ENCODE measurements around the gene PHLDA2. TPM values are rescaled to one million over a fixed set of nuclear protein-coding genes. Genes with fewer than 3 reads are reported as not detected.
A peak's percentile ranks its signal among the peaks of the same experiment; 100 is the strongest.

Gene PHLDA2
- total and polyA plus RNA-seq, 2 experiments from 2014 or later, result 11.7 to 66.0 TPM

- H2AFZ ChIP-seq, result no peak overlapping the region
- H3K79me2 ChIP-seq (ENCODE audit: insufficient read depth), result peaks cover 37% of the 10 kb centered on the region; the same call in 1 of the 2 replicates
- H3K9ac ChIP-seq, result no peak overlapping the region
- in situ Hi-C loops (cut with MboI), result no loop called here
- peaks cover 29% of the 10 kb centered on the region for H3K4me1 ChIP-seq (ENCODE audit: insufficient read depth)
- peak overlapping the region; percentile 33 for H3K4me2 ChIP-seq (ENCODE audit: unreplicated experiment)
- no peaks in the 10 kb centered on the region for H3K9me3 ChIP-seq (ENCODE audit: low read depth)
- TF ChIP-seq EZH2 (IDR thresholded peaks at IDR 0.05; ENCODE audit: insufficient read depth, poor library complexity, severe bottlenecking) (no peak), EZH2phosphoT487 (IDR thresholded peaks at IDR 0.05; ENCODE audit: insufficient read depth, low read depth) (no peak)
- H3K4me3 ChIP-seq, result no peak overlapping the region
- WGBS, 2 experiments (ENCODE audit: low coverage in 1 of 2, low lambda C conversion rate in 2 of 2, missing lambda C conversion rate in 2 of 2), result 90 to 91% methylated on average over 1 of the region's 1 CpG
- H3F3A ChIP-seq (ENCODE audit: insufficient read depth), result peaks cover 46% of the 10 kb centered on the region
- no peaks in the 10 kb centered on the region for H3K9me2 ChIP-seq (ENCODE audit: insufficient read depth)
- H3K27ac ChIP-seq, result peak overlapping the region; percentile 44; the same call in 1 of the 2 replicates
- DNase-seq, result no peak
- H3K36me3 ChIP-seq (ENCODE audit: low read depth), result peaks cover 30% of the 10 kb centered on the region; the same call in 1 of the 2 replicates
- H4K20me1 ChIP-seq (ENCODE audit: insufficient read depth), result no peaks in the 10 kb centered on the region
- H3K27me3 ChIP-seq (replicated peaks; ENCODE audit: insufficient read depth), result no peaks in the 10 kb centered on the region
Measured at GRCh38 chr11:2950825-2951224, 21.6 kb upstream of the PHLDA2 start.

GRCh38 chr11:2949920-2950319 is 20.7 kb upstream of the PHLDA2 start:
- no peak for DNase-seq
- H4K20me1 ChIP-seq (ENCODE audit: insufficient read depth), result no peaks in the 10 kb centered on the region
- in situ Hi-C loops (cut with MboI), result no loop called here
- peaks cover 37% of the 10 kb centered on the region; the same call in 1 of the 2 replicates for H3K79me2 ChIP-seq (ENCODE audit: insufficient read depth)
- peaks cover 53% of the 10 kb centered on the region for H3F3A ChIP-seq (ENCODE audit: insufficient read depth)
- no peak for TF ChIP-seq EZH2 (IDR thresholded peaks at IDR 0.05; ENCODE audit: insufficient read depth, poor library complexity, severe bottlenecking)
- no peak for TF ChIP-seq EZH2phosphoT487 (IDR thresholded peaks at IDR 0.05; ENCODE audit: insufficient read depth, low read depth)
- H3K27me3 ChIP-seq (replicated peaks; ENCODE audit: insufficient read depth), result no peaks in the 10 kb centered on the region
- WGBS, 2 experiments (ENCODE audit: low coverage in 1 of 2, low lambda C conversion rate in 2 of 2, missing lambda C conversion rate in 2 of 2), result 92 to 94% methylated on average over 11 of the region's 11 CpGs
- H2AFZ ChIP-seq, result no peak overlapping the region
- no peaks in the 10 kb centered on the region for H3K9me2 ChIP-seq (ENCODE audit: insufficient read depth)
- no peak overlapping the region for H3K4me2 ChIP-seq (ENCODE audit: unreplicated experiment)
- H3K27ac ChIP-seq, result no peak overlapping the region
- H3K4me1 ChIP-seq (ENCODE audit: insufficient read depth), result peaks cover 35% of the 10 kb centered on the region
- no peaks in the 10 kb centered on the region for H3K9me3 ChIP-seq (ENCODE audit: low read depth)
- no peak overlapping the region for H3K4me3 ChIP-seq
- no peak overlapping the region for H3K9ac ChIP-seq
- peaks cover 25% of the 10 kb centered on the region; the same call in 1 of the 2 replicates for H3K36me3 ChIP-seq (ENCODE audit: low read depth)

- Histone ChIP-seq H3K9me2 (ENCODE audit: insufficient read depth) (no peaks in the 10 kb centered on the region), H3K9ac (no peak overlapping the region), H3K27ac (no peak overlapping the region), H3F3A (ENCODE audit: insufficient read depth) (peaks cover 40% of the 10 kb centered on the region), H3K79me2 (ENCODE audit: insufficient read depth) (peaks cover 37% of the 10 kb centered on the region; the same call in 1 of the 2 replicates), H3K4me3 (no peak overlapping the region), H3K4me2 (ENCODE audit: unreplicated experiment) (no peak overlapping the region), H2AFZ (no peak overlapping the region), H3K36me3 (ENCODE audit: low read depth) (peaks cover 12% of the 10 kb centered on the region; the same call in 1 of the 2 replicates), H3K4me1 (ENCODE audit: insufficient read depth) (peaks cover 38% of the 10 kb centered on the region), H3K27me3 (replicated peaks; ENCODE audit: insufficient read depth) (no peaks in the 10 kb centered on the region), H4K20me1 (ENCODE audit: insufficient read depth) (no peaks in the 10 kb centered on the region), H3K9me3 (ENCODE audit: low read depth) (no peaks in the 10 kb centered on the region)
- no peak for TF ChIP-seq EZH2phosphoT487 (IDR thresholded peaks at IDR 0.05; ENCODE audit: insufficient read depth, low read depth)
- no peak for TF ChIP-seq EZH2 (IDR thresholded peaks at IDR 0.05; ENCODE audit: insufficient read depth, poor library complexity, severe bottlenecking)
- in situ Hi-C loops (cut with MboI), result no loop called here
- WGBS, 2 experiments (ENCODE audit: low coverage in 1 of 2, low lambda C conversion rate in 2 of 2, missing lambda C conversion rate in 2 of 2), result 90 to 91% methylated on average over 11 of the region's 11 CpGs
- no peak for DNase-seq
Measured at GRCh38 chr11:2947744-2948143, 18.5 kb upstream of the PHLDA2 start.

- TF ChIP-seq EZH2phosphoT487 (IDR thresholded peaks at IDR 0.05; ENCODE audit: insufficient read depth, low read depth) (no peak), EZH2 (IDR thresholded peaks at IDR 0.05; ENCODE audit: insufficient read depth, poor library complexity, severe bottlenecking) (no peak)
- Histone ChIP-seq H4K20me1 (ENCODE audit: insufficient read depth) (no peaks in the 10 kb centered on the region), H3K4me1 (ENCODE audit: insufficient read depth) (peaks cover 24% of the 10 kb centered on the region), H3K27ac (peak overlapping the region; percentile 72), H3K9ac (peak overlapping the region; percentile 24; the same call in 1 of the 2 replicates), H2AFZ (no peak overlapping the region), H3K79me2 (ENCODE audit: insufficient read depth) (peaks cover 37% of the 10 kb centered on the region; the same call in 1 of the 2 replicates), H3F3A (ENCODE audit: insufficient read depth) (peaks cover 21% of the 10 kb centered on the region), H3K4me2 (ENCODE audit: unreplicated experiment) (peak overlapping the region; percentile 54), H3K27me3 (replicated peaks; ENCODE audit: insufficient read depth) (no peaks in the 10 kb centered on the region), H3K36me3 (ENCODE audit: low read depth) (0 out of 2 replicates have a peak, but pooled peaks cover 9% of the 10 kb centered on the region), H3K9me3 (ENCODE audit: low read depth) (no peaks in the 10 kb centered on the region), H3K9me2 (ENCODE audit: insufficient read depth) (no peaks in the 10 kb centered on the region), H3K4me3 (peak overlapping the region; percentile 30)
- 59 to 69% methylated on average over 8 of the region's 8 CpGs for WGBS, 2 experiments (ENCODE audit: low coverage in 1 of 2, low lambda C conversion rate in 2 of 2, missing lambda C conversion rate in 2 of 2)
- no peak for DNase-seq
- in situ Hi-C loops (cut with MboI), result no loop called here
Measured at GRCh38 chr11:2945757-2946287, 16.6 kb upstream of the PHLDA2 start.
